IMR-90 (cell line): ENCODE results near the gene C2orf49. TPM values are rescaled to one million over a fixed set of nuclear protein-coding genes. Genes with fewer than 3 reads are reported as not detected.

Experiments
- ATAC-seq: fragments of 200-7000 bp; cut with Tn5 transposase; 2 replicates; pipeline ENCODE4 v1.9.1; 2020; ENCODE audit warnings: low read depth, mild to moderate bottlenecking, moderate library complexity
- BruUV-seq: library from RNA; stranded (reverse); fragments of 400-500 nt; replicated peaks from 2 replicates; lab custom pipeline; 2021; lab: Mats Ljungman, UMichigan
- CTCF ChIA-PET: fragments of 300-600 bp; formaldehyde crosslinking; extraction: SDS; loops from one replicate; lab custom pipeline; 2021; ENCODE audit warnings: antibody characterized with exemption; lab: Yijun Ruan, JAX
- POLR2A ChIA-PET: fragments of 300-600 bp; sonication (Branson Sonifier 250); formaldehyde crosslinking; loops from one replicate; lab custom pipeline; 2022; ENCODE audit warnings: antibody characterized with exemption; ENCODE audit not compliant: unreplicated experiment; lab: Charles Lee
- DNase-seq: peaks from one replicate; pipeline ENCODE4 v3.0.0; 2013
- H2AFZ ChIP-seq: replicated peaks from 2 replicates; pipeline ENCODE3; 2013; ENCODE audit warnings: low read length, mild to moderate bottlenecking; ENCODE audit not compliant: poor library complexity
- H2AK5ac ChIP-seq: 2 replicates; pipeline ENCODE4 v1.6.1; 2013; ENCODE audit warnings: low read depth, low read length, inconsistent platforms
- H2AK9ac ChIP-seq: replicated peaks from 2 replicates; pipeline ENCODE3; 2013; ENCODE audit warnings: mild to moderate bottlenecking, low read depth, low read length, moderate library complexity; ENCODE audit not compliant: poor library complexity
- H2BK120ac ChIP-seq: 2 replicates; pipeline ENCODE4 v1.6.1; 2013; ENCODE audit warnings: low read depth, low read length, inconsistent platforms
- H2BK15ac ChIP-seq: 3 replicates; pipeline ENCODE4 v1.6.1; 2013; ENCODE audit warnings: low read depth, low read length, inconsistent platforms
- H2BK20ac ChIP-seq: 2 replicates; pipeline ENCODE4 v1.6.1; 2013; ENCODE audit warnings: low read depth, mild to moderate bottlenecking, inconsistent platforms, low read length, moderate library complexity
- H2BK5ac ChIP-seq: 2 replicates; pipeline ENCODE4 v1.6.1; 2013; ENCODE audit warnings: mild to moderate bottlenecking, low read depth, low read length, inconsistent platforms; ENCODE audit not compliant: poor library complexity, severe bottlenecking
- H3K14ac ChIP-seq: replicated peaks from 2 replicates; pipeline ENCODE4 v1.6.1; 2013; ENCODE audit warnings: low read depth, low read length, inconsistent platforms
- H3K18ac ChIP-seq: 2 replicates; pipeline ENCODE4 v1.6.1; 2013; ENCODE audit warnings: low read depth, low read length, control low read depth
- H3K23ac ChIP-seq: 2 replicates; pipeline ENCODE4 v1.6.1; 2013; ENCODE audit warnings: low read depth, low read length, inconsistent platforms
- H3K27ac ChIP-seq: 2 replicates; pipeline ENCODE4 v1.5.1; 2013; ENCODE audit warnings: mild to moderate bottlenecking, control low read depth, low read length; ENCODE audit not compliant: insufficient read depth
- H3K27me3 ChIP-seq: 2 replicates; pipeline ENCODE4 v1.6.1; 2013; ENCODE audit warnings: low read length; ENCODE audit not compliant: control insufficient read depth, insufficient read depth
- H3K36me3 ChIP-seq: 2 replicates; pipeline ENCODE4 v1.6.1; 2013; ENCODE audit warnings: low read length, mixed read lengths; ENCODE audit not compliant: control insufficient read depth, insufficient read depth
- H3K4ac ChIP-seq: 2 replicates; pipeline ENCODE4 v1.6.1; 2013; ENCODE audit warnings: low read depth, low read length, inconsistent platforms
- H3K4me1 ChIP-seq: 2 replicates; pipeline ENCODE4 v1.6.1; 2013; ENCODE audit warnings: low read length, mixed read lengths; ENCODE audit not compliant: control insufficient read depth, insufficient read depth
- H3K4me2 ChIP-seq: 2 replicates; pipeline ENCODE4 v1.6.1; 2013; ENCODE audit warnings: low read depth, mild to moderate bottlenecking, control low read depth, low read length, moderate library complexity
- H3K4me3 ChIP-seq: 2 replicates; pipeline ENCODE4 v1.5.1; 2013; ENCODE audit warnings: low read depth, mild to moderate bottlenecking, control low read depth, low read length, moderate library complexity; ENCODE audit not compliant: insufficient read depth
- H3K56ac ChIP-seq: 2 replicates; pipeline ENCODE4 v1.6.1; 2013; ENCODE audit warnings: low read length, inconsistent platforms; ENCODE audit not compliant: insufficient read depth; ENCODE audit errors: extremely low read depth
- H3K79me1 ChIP-seq, 2 experiments: 2 replicates each; pipeline ENCODE4 v1.6.1; 2013; ENCODE audit warnings: low read length in 2 of 2, inconsistent platforms in 1 of 2, low read depth in 1 of 2
- H3K9ac ChIP-seq: 2 replicates; pipeline ENCODE4 v1.6.1; 2013; ENCODE audit warnings: low read depth, low read length, control low read depth
- H3K9me1 ChIP-seq: 2 replicates; pipeline ENCODE4 v1.6.1; 2013; ENCODE audit warnings: low read length, inconsistent platforms; ENCODE audit not compliant: insufficient read depth
- H3K9me3 ChIP-seq: 2 replicates; pipeline ENCODE4 v1.6.1; 2013; ENCODE audit warnings: low read length; ENCODE audit not compliant: control insufficient read depth, insufficient read depth
- H4K20me1 ChIP-seq: 2 replicates; pipeline ENCODE4 v1.6.1; 2013; ENCODE audit warnings: low read length, inconsistent platforms; ENCODE audit not compliant: insufficient read depth
- H4K5ac ChIP-seq: 2 replicates; pipeline ENCODE4 v1.6.1; 2013; ENCODE audit warnings: mild to moderate bottlenecking, low read depth, low read length, control low read depth
- H4K8ac ChIP-seq, 2 experiments: 2 replicates each; pipeline ENCODE4 v1.6.1; 2013; ENCODE audit warnings: low read depth in 2 of 2, low read length in 2 of 2, control low read depth in 1 of 2, inconsistent platforms in 1 of 2
- H4K91ac ChIP-seq: 2 replicates; pipeline ENCODE4 v1.6.1; 2013; ENCODE audit warnings: low read depth, low read length, inconsistent platforms; ENCODE audit not compliant: insufficient read depth
- BHLHE40 ChIP-seq: fragments of 150-350 bp; IDR thresholded peaks from 2 replicates; pipeline ENCODE4 v1.6.1; 2016; ENCODE audit warnings: mild to moderate bottlenecking, low read depth, low read length
- FOS ChIP-seq: fragments of 150-350 bp; IDR thresholded peaks from 2 replicates; pipeline ENCODE4 v1.6.1; 2016; ENCODE audit warnings: low read depth, low read length
- MAFK ChIP-seq: IDR thresholded peaks from 2 replicates; pipeline ENCODE4 v1.6.1; 2012; ENCODE audit warnings: low read depth, low read length, improper control_type of control experiment
- MAZ ChIP-seq: IDR thresholded peaks from 2 replicates; pipeline ENCODE4 v1.6.1; 2012; ENCODE audit warnings: low read depth, mild to moderate bottlenecking, low read length, improper control_type of control experiment, moderate library complexity, borderline replicate concordance
- POLR2A ChIP-seq: IDR thresholded peaks from 2 replicates; pipeline ENCODE4 v1.6.1; 2012; ENCODE audit warnings: mild to moderate bottlenecking, low read depth, low read length
- RAD21 ChIP-seq: IDR thresholded peaks from 2 replicates; pipeline ENCODE4 v1.6.1; 2012; ENCODE audit warnings: low read length, improper control_type of control experiment
- SMC3 ChIP-seq: fragments of 150-350 bp; IDR thresholded peaks from 2 replicates; pipeline ENCODE4 v1.6.1; 2016; ENCODE audit warnings: low read depth, mild to moderate bottlenecking, antibody characterized with exemption, low read length, moderate library complexity
- USF2 ChIP-seq: fragments of 150-350 bp; IDR thresholded peaks from 2 replicates; pipeline ENCODE4 v1.6.1; 2017; ENCODE audit warnings: mild to moderate bottlenecking, antibody characterized with exemption, low read length, low read depth
- WGBS, 2 experiments: methylation state at CpG; one replicate each; pipeline versions ENCODE4 v1.1.5 to v1.1.7; 2013; ENCODE audit warnings: missing lambda C conversion rate in 2 of 2; ENCODE audit not compliant: insufficient read length in 1 of 2; ENCODE audit errors: extremely low coverage in 2 of 2; 5-methylcytosine and 5-hydroxymethylcytosine counted together
- dilution Hi-C: fragments of 300-500 bp; cut with HindIII; formaldehyde crosslinking; loops from one replicate; pipeline ENCODE4 v1.14.3; 2018; ENCODE audit warnings: low sequenced_read_pairs; ENCODE audit not compliant: unreplicated experiment
- in situ Hi-C: fragments of 300-500 bp; cut with MboI; formaldehyde crosslinking; loops from 3 replicates; pipeline ENCODE4 v1.14.3; 2019; ENCODE audit warnings: low sequenced_read_pairs, inconsistent platforms, mixed read lengths
- intact Hi-C: fragments of 100-400 bp; cut with micrococcal nuclease; formaldehyde crosslinking; loops from 2 replicates; pipeline ENCODE4 v1.10.0; 2022
- polyA plus RNA-seq, 3 experiments: library from polyadenylated mRNA; depleted of rRNA; stranded (reverse); fragments of >200 nt; gene quantifications; 2 replicates each; pipeline ENCODE4 v1.2.3, GENCODE V29; 2012; ENCODE audit warnings: low replicate concordance in 1 of 3
- total RNA-seq: library from RNA; depleted of rRNA; stranded (reverse); fragments of >200 nt; gene quantifications from 2 replicates; pipeline ENCODE4 v1.2.3, GENCODE V29; 2012

The C2orf49 gene
- total and polyA plus RNA-seq, 2 of the 4 experiments (the other 2 are of a cell fraction): 3.8 to 8.5 TPM

DNA sequence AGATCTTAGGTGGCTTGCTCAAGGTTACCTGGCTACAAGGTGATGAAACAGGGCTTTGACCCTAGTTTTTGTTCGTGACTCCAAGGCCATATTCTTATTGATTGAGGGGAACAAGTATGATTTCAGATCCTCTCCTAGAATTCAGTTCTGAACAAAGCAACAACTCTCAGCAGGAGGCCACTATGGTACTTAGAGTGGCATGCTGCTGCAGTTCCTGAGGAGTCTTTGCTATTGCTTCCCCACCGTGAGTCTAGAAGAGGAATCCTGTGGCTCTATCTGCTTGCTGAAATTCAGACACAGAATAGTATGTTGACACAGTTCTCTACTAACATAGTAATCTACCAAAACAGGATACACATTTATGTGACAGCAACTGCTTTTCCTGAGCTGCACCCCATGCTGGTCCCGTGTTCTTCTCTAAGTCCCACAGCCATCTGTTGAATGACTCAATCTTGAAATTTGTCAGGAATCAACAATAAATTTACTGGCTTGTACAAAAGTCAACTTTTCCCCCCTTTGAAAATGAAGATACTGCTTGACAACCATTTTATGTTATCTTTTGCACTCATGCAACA is 11.9 kb upstream of the C2orf49 start:
- H3K4ac ChIP-seq: peak overlapping the region; percentile 63
- dilution Hi-C loops: no loop called here
- ChIA-PET CTCF (no interaction called here), POLR2A (no interaction called here)
- H2AK9ac ChIP-seq: no peak overlapping the region
- peak overlapping the region; percentile 63 for H2BK5ac ChIP-seq
- peak overlapping the region; percentile 65; the same call in 1 of the 2 replicates for H4K5ac ChIP-seq
- H2AK5ac ChIP-seq: peak overlapping the region; percentile 65; the same call in 1 of the 2 replicates
- peak overlapping the region; percentile 8 for H2AFZ ChIP-seq
- peaks cover 22% of the 10 kb centered on the region for H3K4me1 ChIP-seq
- H3K56ac ChIP-seq: no peak overlapping the region
- BruUV-seq: no TSS peak
- H3K23ac ChIP-seq: peak overlapping the region; percentile 73; the same call in 1 of the 2 replicates
- ATAC-seq (no peak; the same call in 1 of the 2 replicates), DNase-seq (peak; percentile 55)
- in situ Hi-C loops: loop anchor here (25.0 kb wide), 1 partner anchor 462 kb away; no protein-coding TSS in a partner anchor
- H3K9ac ChIP-seq: no peak overlapping the region
- peak overlapping the region; percentile 39; the same call in 1 of the 3 replicates for H2BK15ac ChIP-seq
- no peaks in the 10 kb centered on the region for H3K27me3 ChIP-seq
- no peaks in the 10 kb centered on the region for H3K36me3 ChIP-seq
- no peaks in the 10 kb centered on the region for H3K9me3 ChIP-seq
- WGBS, 2 experiments: no CpG with 5 or more reads among the region's 3 CpGs
- peaks cover 15% of the 10 kb centered on the region; the same call in 1 of the 2 replicates for H4K20me1 ChIP-seq
- peaks cover 48 to 76% of the 10 kb centered on the region in 2 experiments for H3K79me1 ChIP-seq
- peak overlapping the region; percentile 79; the same call in 1 of the 2 replicates for H3K18ac ChIP-seq
- H3K14ac ChIP-seq: 0 out of 2 replicates have a peak overlapping the region, but pooled peaks have one; percentile 82
- H3K27ac ChIP-seq: peak overlapping the region; percentile 23; the same call in 1 of the 2 replicates
- H3K4me2 ChIP-seq: 0 out of 2 replicates have a peak overlapping the region, but pooled peaks have one; percentile 4
- H2BK20ac ChIP-seq: peak overlapping the region; percentile 69; the same call in 1 of the 2 replicates
- peak overlapping the region; percentile 29 to 66; a peak in 2 of 4 replicates for H4K8ac ChIP-seq
- H3K4me3 ChIP-seq: no peak overlapping the region
- intact Hi-C loops: no loop called here
- peak overlapping the region; percentile 77; the same call in 1 of the 2 replicates for H2BK120ac ChIP-seq
- peaks cover 27% of the 10 kb centered on the region for H3K9me1 ChIP-seq
- TF ChIP-seq USF2: no peak
- peak; percentile 52; the same call in 1 of the 2 replicates for TF ChIP-seq BHLHE40
- no peak for TF ChIP-seq MAZ
- no peak for TF ChIP-seq FOS
- TF ChIP-seq MAFK: no peak
- TF ChIP-seq SMC3: no peak
- no peak for TF ChIP-seq RAD21
- TF ChIP-seq POLR2A: no peak
- peak overlapping the region; percentile 71; the same call in 1 of the 2 replicates for H4K91ac ChIP-seq
